K562 (cell line): ENCODE measurements around the gene FOXJ1. TPM values are rescaled to one million over a fixed set of nuclear protein-coding genes. Genes with fewer than 3 reads are reported as not detected.

Experiments used
- ATAC-seq: fragments of 200-7000 bp; cut with Tn5 transposase; 3 replicates; pipeline ENCODE4 v1.9.1; 2020; ENCODE audit warnings: moderate library complexity
- BruUV-seq: library from RNA; stranded (reverse); fragments of 400-500 nt; replicated peaks from 2 replicates; lab custom pipeline; 2021; lab: Mats Ljungman, UMichigan
- CTCF ChIA-PET: fragments of 300-600 bp; formaldehyde crosslinking; extraction: SDS; loops from one replicate; lab custom pipeline; 2021; ENCODE audit warnings: low intra/inter-chr PET ratio; lab: Yijun Ruan, JAX
- POLR2A ChIA-PET: fragments of 300-600, 350-650 bp; sonication (Branson Sonifier 250); formaldehyde crosslinking; extraction: SDS; loops from one replicate; lab custom pipeline; 2021; ENCODE audit warnings: antibody characterized with exemption, inconsistent platforms; lab: Yijun Ruan, JAX
- DNase-seq, 4 experiments: peaks; one replicate each; pipeline versions ENCODE4 v3.0.0 to v3.0.0-alpha.2; 2011 to 2018; ENCODE audit warnings: low spot score in 3 of 4, mixed read lengths in 3 of 4; ENCODE audit errors: extremely low read depth in 1 of 4
- FAIRE-seq: peaks from 2 replicates; lab custom pipeline; 2011; peaks lifted over from hg19 to GRCh38; lab: Jason Lieb, UNC
- H2AFZ ChIP-seq: 2 replicates; pipeline ENCODE4 v1.6.0; 2011; ENCODE audit warnings: low read depth, low read length, control low read depth, inconsistent platforms
- H3K27ac ChIP-seq: fragments of 200-600 bp; 3 replicates; pipeline ENCODE4 v1.8.0; 2011; ENCODE audit warnings: low read depth, mild to moderate bottlenecking, control low read depth, inconsistent platforms, low read length, moderate library complexity, mixed read lengths; ENCODE audit errors: extremely low read depth
- H3K27me3 ChIP-seq, 2 experiments: fragments of 300-600 bp in 1 of 2; 2 replicates in 1 of 2; 3 replicates in 1 of 2; pipeline versions ENCODE4 v1.6.0 to v1.8.0; 2011; ENCODE audit warnings: inconsistent platforms in 2 of 2, low read length in 2 of 2, mild to moderate bottlenecking in 1 of 2, mixed read lengths in 1 of 2, moderate library complexity in 1 of 2; ENCODE audit not compliant: control insufficient read depth in 2 of 2, insufficient read depth in 2 of 2
- H3K36me3 ChIP-seq: fragments of 300-600 bp; 3 replicates; pipeline ENCODE4 v1.8.0; 2011; ENCODE audit warnings: mild to moderate bottlenecking, low read length, inconsistent platforms; ENCODE audit not compliant: control insufficient read depth, insufficient read depth
- H3K4me1 ChIP-seq, 2 experiments: fragments of 200-600 bp in 1 of 2; replicated peaks in 1 of 2; 2 replicates in 1 of 2; 3 replicates in 1 of 2; pipeline versions ENCODE4 v1.5.1 to v1.8.0; 2011; ENCODE audit warnings: inconsistent platforms in 2 of 2, low read length in 2 of 2, mild to moderate bottlenecking in 1 of 2, mixed read lengths in 1 of 2, moderate library complexity in 1 of 2; ENCODE audit not compliant: control insufficient read depth in 2 of 2, insufficient read depth in 2 of 2
- H3K4me2 ChIP-seq: 2 replicates; pipeline ENCODE4 v1.6.1; 2011; ENCODE audit warnings: low read length, control low read depth, inconsistent platforms, mixed read lengths; ENCODE audit not compliant: insufficient read depth
- H3K4me3 ChIP-seq: fragments of 200-600 bp; sonication (generic), shearing (Covaris generic); 2 replicates; pipeline ENCODE4 v1.5.1; 2016; ENCODE audit warnings: control low read depth, inconsistent platforms
- H3K79me2 ChIP-seq: fragments of 200-600 bp; 3 replicates; pipeline ENCODE4 v1.8.0; 2011; ENCODE audit warnings: low read length, inconsistent platforms; ENCODE audit not compliant: control insufficient read depth, insufficient read depth
- H3K9ac ChIP-seq, 2 experiments: 2 replicates each; pipeline versions ENCODE4 v1.6.0 to v1.6.1; 2011; ENCODE audit warnings: low read depth in 2 of 2, low read length in 2 of 2, control low read depth in 1 of 2, inconsistent platforms in 1 of 2, mild to moderate bottlenecking in 1 of 2, mixed read lengths in 1 of 2; ENCODE audit not compliant: insufficient read depth in 1 of 2
- H3K9me1 ChIP-seq: one replicate; pipeline ENCODE4 v1.6.0; 2011; ENCODE audit warnings: inconsistent platforms, mild to moderate bottlenecking, low read length, moderate library complexity; ENCODE audit not compliant: control insufficient read depth, insufficient read depth
- H3K9me3 ChIP-seq: replicated peaks from 2 replicates; pipeline ENCODE4 v1.5.1; 2011; ENCODE audit warnings: low read depth, low read length, inconsistent platforms; ENCODE audit not compliant: control insufficient read depth, insufficient read depth
- H4K20me1 ChIP-seq: replicated peaks from 2 replicates; pipeline ENCODE4 v1.6.1; 2011; ENCODE audit warnings: low read length, inconsistent platforms, mixed read lengths; ENCODE audit not compliant: control insufficient read depth, insufficient read depth
- ADNP ChIP-seq: fragments of 200-800 bp; sonication (Bioruptor generic); IDR thresholded peaks from 2 replicates; pipeline ENCODE4 v1.6.1; 2016; ENCODE audit warnings: missing genetic modification characterization, missing compliant biosample characterization
- ATF1 ChIP-seq, 2 experiments: fragments of 450-650 bp in 1 of 2; IDR thresholded peaks; 2 replicates each; pipeline ENCODE4 v1.6.1; 2016; ENCODE audit warnings: missing compliant biosample characterization in 1 of 2, missing genetic modification characterization in 1 of 2
- BHLHE40 ChIP-seq: IDR thresholded peaks from 2 replicates; pipeline ENCODE4 v1.6.1; 2011; ENCODE audit warnings: low read length, improper control_type of control experiment
- NFRKB ChIP-seq: fragments of 450-650 bp; IDR thresholded peaks from 2 replicates; pipeline ENCODE4 v1.6.1; 2016; ENCODE audit warnings: low read depth
- POLR2G ChIP-seq: fragments of 200-400 bp; formaldehyde crosslinking; IDR thresholded peaks from 2 replicates; pipeline ENCODE4 v1.6.1; 2017; ENCODE audit warnings: low read depth, mild to moderate bottlenecking, antibody characterized with exemption, low read length, moderate library complexity
- RBM22 ChIP-seq: fragments of 200-400 bp; formaldehyde crosslinking; IDR thresholded peaks from 2 replicates; pipeline ENCODE4 v1.6.1; 2018; ENCODE audit warnings: low read length, low read depth; ENCODE audit not compliant: poor library complexity, severe bottlenecking
- SMARCA5 ChIP-seq: fragments of 450-650 bp; IDR thresholded peaks from 2 replicates; pipeline ENCODE4 v1.6.1; 2016
- STAT5B ChIP-seq: fragments of 250-450 bp; sonication (Bioruptor Pico); IDR thresholded peaks from 2 replicates; pipeline ENCODE4 v1.8.0; 2021; ENCODE audit warnings: mild to moderate bottlenecking, inconsistent platforms
- TCFL5 ChIP-seq: fragments of 250-450 bp; sonication (Bioruptor Pico); conservative IDR thresholded peaks from 2 replicates; pipeline ENCODE4 v1.6.1; 2021; ENCODE audit warnings: mild to moderate bottlenecking, moderate library complexity, matching md5 sums
- ZC3H8 ChIP-seq: fragments of 450-650 bp; IDR thresholded peaks from 2 replicates; pipeline ENCODE4 v1.6.1; 2017
- WGBS: fragments of 100-300 bp; shearing (Covaris generic); methylation state at CpG from one replicate; pipeline ENCODE4 v1.1.6; 2016; ENCODE audit warnings: low coverage, mixed read lengths; ENCODE audit not compliant: insufficient coverage; ENCODE audit errors: missing lambda C conversion rate; 5-methylcytosine and 5-hydroxymethylcytosine counted together
- in situ Hi-C: fragments of 300-500 bp; cut with MboI; formaldehyde crosslinking; loops from 4 replicates; pipeline ENCODE4 v1.15.0; 2018; ENCODE audit warnings: inconsistent platforms, mixed read lengths
- intact Hi-C: fragments of 100-400 bp; cut with micrococcal nuclease; formaldehyde crosslinking; loops from 2 replicates; pipeline ENCODE4 v1.14.2; 2022
- polyA plus RNA-seq, 8 experiments: library from polyadenylated mRNA; depleted of rRNA in 4 of 8; stranded (reverse) in 5 of 8; unstranded in 3 of 8; fragments of >200 nt; fragmentation: Nextera tagmentation in 2 of 8; fragmentation: Illumina TruSeq in 1 of 8; extraction: Ambion mirVana in 2 of 8; extraction: Trizol in 1 of 8; gene quantifications; 2 replicates each; pipeline versions ENCODE4 v1.2.1 to v1.2.3, GENCODE V29; 2011 to 2014; ENCODE audit warnings: inconsistent platforms in 1 of 8, missing spikeins in 1 of 8
- total RNA-seq, 7 experiments: library from RNA; depleted of rRNA in 6 of 7; stranded (reverse); fragments of >200 nt in 6 of 7; fragmentation: Illumina TruSeq in 2 of 7; extraction: Trizol in 2 of 7; gene quantifications; 2 replicates each; pipeline versions ENCODE4 v1.2.1 to v1.2.3, GENCODE V29; 2011 to 2021; ENCODE audit warnings: low replicate concordance in 1 of 7
- TF ChIP-seq, protein P1 (sequence below): fragments of 450-650 bp; formaldehyde crosslinking; IDR thresholded peaks from 2 replicates; pipeline ENCODE4 v1.4.0; 2020; ENCODE audit warnings: mild to moderate bottlenecking, moderate library complexity
- TF ChIP-seq, protein P2 (sequence below): sonication (generic); formaldehyde crosslinking; IDR thresholded peaks from 2 replicates; pipeline ENCODE4 v1.9.0; 2022; ENCODE audit warnings: mild to moderate bottlenecking, missing genetic modification reagents

Gene FOXJ1
- total and polyA plus RNA-seq, 9 of the 15 experiments (the other 6 are each of a cell fraction or from before 2014, with no cell fraction given): 0.07 TPM; not detected in 8

DNA sequence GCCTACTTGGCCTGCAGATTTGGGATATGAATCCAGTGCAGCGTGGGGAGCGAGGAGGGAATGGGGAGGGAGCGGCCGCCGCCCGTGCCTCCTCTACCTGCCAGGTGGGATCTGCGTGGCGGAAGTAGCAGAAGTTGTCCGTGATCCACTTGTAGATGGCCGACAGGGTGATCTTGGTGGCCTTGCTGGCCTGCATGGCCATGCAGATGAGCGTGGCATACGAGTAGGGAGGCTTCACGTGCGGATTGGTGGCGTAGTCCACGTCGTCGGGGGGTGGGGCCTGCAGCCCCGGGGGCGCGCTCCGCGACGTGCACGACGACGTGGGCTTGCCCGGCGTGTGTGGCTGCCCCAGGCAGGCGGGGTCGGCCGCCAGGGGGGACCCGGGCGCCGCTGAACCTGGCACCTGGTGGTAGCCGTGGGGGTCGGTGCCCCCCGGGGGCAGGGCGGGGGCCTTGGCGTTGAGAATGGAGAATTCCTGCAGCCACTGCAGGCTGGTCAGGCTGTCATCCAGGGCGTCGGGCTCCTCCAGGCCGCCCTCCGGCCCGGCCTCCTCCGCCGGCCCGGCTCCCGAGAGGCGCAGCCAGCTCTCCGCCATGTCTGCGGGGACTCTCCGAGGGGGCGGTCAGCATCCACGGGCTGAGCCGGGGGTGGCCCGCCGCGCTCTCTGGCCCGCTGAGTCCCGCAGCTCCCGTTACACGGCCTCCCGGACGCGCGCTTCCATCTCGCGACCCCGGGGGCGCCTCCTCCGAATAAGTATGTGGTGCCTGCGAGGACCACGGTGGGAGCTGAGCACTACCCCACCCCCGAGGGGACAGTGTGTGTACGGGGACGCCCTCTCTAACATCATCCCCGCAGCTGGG, 1.0 kb downstream of the FOXJ1 start:
- peaks cover 5 to 51% of the 10 kb centered on the region in 2 experiments; a peak in 3 of 5 replicates for H3K4me1 ChIP-seq
- H3K27me3 ChIP-seq: peaks cover 38 to 58% of the 10 kb centered on the region in 2 experiments; a peak in 4 of 5 replicates
- H3K4me3 ChIP-seq: no peak overlapping the region
- DNase-seq (peak in 3 of 4 experiments; percentile 46 to 65 (median 64)), ATAC-seq (no peak), FAIRE-seq (no peak)
- BruUV-seq: no TSS peak
- H3K9me1 ChIP-seq: no peaks in the 10 kb centered on the region
- H2AFZ ChIP-seq: no peak overlapping the region
- no peak overlapping the region for H3K27ac ChIP-seq
- no peak overlapping the region for H3K4me2 ChIP-seq
- WGBS: 24% methylated on average over 45 of the region's 78 CpGs
- TF ChIP-seq TCFL5 (CRISPR knock-in tag) (no peak), RBM22 (peak; percentile 61), SMARCA5 (no peak), STAT5B (CRISPR knock-in tag) (no peak), NFRKB (no peak), ATF1 (CRISPR knock-in tag; IDR thresholded peaks at IDR 0.05) (no peak), ATF1 (tag; IDR thresholded peaks at IDR 0.05) (peak; percentile 17; the same call in 1 of the 2 replicates), ZC3H8 (no peak), BHLHE40 (peak; percentile 52), POLR2G (peak; percentile 43; the same call in 1 of the 2 replicates), ADNP (tag) (no peak)
- TF ChIP-seq, protein P1, sequence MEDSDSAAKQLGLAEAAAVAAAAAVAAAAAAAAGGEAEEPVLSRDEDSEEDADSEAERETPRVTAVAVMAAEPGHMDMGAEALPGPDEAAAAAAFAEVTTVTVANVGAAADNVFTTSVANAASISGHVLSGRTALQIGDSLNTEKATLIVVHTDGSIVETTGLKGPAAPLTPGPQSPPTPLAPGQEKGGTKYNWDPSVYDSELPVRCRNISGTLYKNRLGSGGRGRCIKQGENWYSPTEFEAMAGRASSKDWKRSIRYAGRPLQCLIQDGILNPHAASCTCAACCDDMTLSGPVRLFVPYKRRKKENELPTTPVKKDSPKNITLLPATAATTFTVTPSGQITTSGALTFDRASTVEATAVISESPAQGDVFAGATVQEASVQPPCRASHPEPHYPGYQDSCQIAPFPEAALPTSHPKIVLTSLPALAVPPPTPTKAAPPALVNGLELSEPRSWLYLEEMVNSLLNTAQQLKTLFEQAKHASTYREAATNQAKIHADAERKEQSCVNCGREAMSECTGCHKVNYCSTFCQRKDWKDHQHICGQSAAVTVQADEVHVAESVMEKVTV (CRISPR knock-in tag): no peak
- TF ChIP-seq, protein P2, sequence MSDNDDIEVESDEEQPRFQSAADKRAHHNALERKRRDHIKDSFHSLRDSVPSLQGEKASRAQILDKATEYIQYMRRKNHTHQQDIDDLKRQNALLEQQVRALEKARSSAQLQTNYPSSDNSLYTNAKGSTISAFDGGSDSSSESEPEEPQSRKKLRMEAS (CRISPR knock-in tag): no peak
- in situ Hi-C loops (no loop called here), intact Hi-C loops (no loop called here)
- H3K9ac ChIP-seq: peak overlapping the region in 1 of 2 experiments; percentile 40; a peak in 1 of 4 replicates
- no peaks in the 10 kb centered on the region for H3K9me3 ChIP-seq
- POLR2A ChIA-PET: interaction anchor here (0.7 to 1.2 kb wide), 2 partner anchors 36 to 129 kb away, joined by 3 to 4 read pairs; no protein-coding TSS in a partner anchor
- H3K79me2 ChIP-seq: no peaks in the 10 kb centered on the region
- peaks cover 5% of the 10 kb centered on the region; the same call in 1 of the 3 replicates for H3K36me3 ChIP-seq
- H4K20me1 ChIP-seq: peaks cover 14% of the 10 kb centered on the region
- CTCF ChIA-PET: interaction anchor here (1.5 kb wide), 1 partner anchor 140 kb away, joined by 5 read pairs; no protein-coding TSS in a partner anchor
